Activated naive CD8-positive, alpha-beta T cell treated with anti-CD3 and anti-CD28 coated beads, Interleukin-2, amount 10 ng/mL, durations not matched to agents 7 days and 5 days (primary cell): Measurements from ENCODE around the gene SWAP70. TPM values are rescaled to one million over a fixed set of nuclear protein-coding genes. Genes with fewer than 3 reads are reported as not detected.

ENCODE experiments used
- ATAC-seq: fragments of 150-1000 bp; cut with Tn5 transposase; one replicate; pipeline ENCODE4 v1.10.0; 2021; ENCODE audit warnings: low read depth, moderate library complexity
- POLR2A ChIA-PET: fragments of 350-600 bp; sonication (Branson Sonifier 250); formaldehyde crosslinking; loops from one replicate; lab custom pipeline; 2021; ENCODE audit warnings: antibody characterized with exemption; lab: Charles Lee
- DNase-seq: peaks from one replicate; pipeline ENCODE4 v3.0.0; 2021
- H3K27ac Mint-ChIP-seq: one replicate; pipeline ENCODE4 v1.8.0; 2022; ENCODE audit warnings: mild to moderate bottlenecking, mixed read lengths
- H3K27me3 Mint-ChIP-seq: one replicate; pipeline ENCODE4 v1.8.0; 2022; ENCODE audit warnings: mild to moderate bottlenecking, moderate library complexity, mixed read lengths
- H3K36me3 Mint-ChIP-seq: one replicate; pipeline ENCODE4 v1.8.0; 2021; ENCODE audit warnings: mild to moderate bottlenecking, mixed read lengths
- H3K4me1 Mint-ChIP-seq: one replicate; pipeline ENCODE4 v1.8.0; 2021; ENCODE audit warnings: mixed read lengths
- H3K4me3 Mint-ChIP-seq: one replicate; pipeline ENCODE4 v1.8.0; 2022; ENCODE audit warnings: mild to moderate bottlenecking, moderate library complexity, mixed read lengths
- H3K9me3 Mint-ChIP-seq: one replicate; pipeline ENCODE4 v1.8.0; 2021; ENCODE audit warnings: mixed read lengths
- total RNA-seq, 2 experiments: library from RNA; stranded (reverse); gene quantifications; one replicate each; pipeline ENCODE4 v1.2.3, GENCODE V29; 2021

SWAP70 gene
- total RNA-seq, 2 experiments from 2014 or later = 9.4 to 10.6 TPM

DNA sequence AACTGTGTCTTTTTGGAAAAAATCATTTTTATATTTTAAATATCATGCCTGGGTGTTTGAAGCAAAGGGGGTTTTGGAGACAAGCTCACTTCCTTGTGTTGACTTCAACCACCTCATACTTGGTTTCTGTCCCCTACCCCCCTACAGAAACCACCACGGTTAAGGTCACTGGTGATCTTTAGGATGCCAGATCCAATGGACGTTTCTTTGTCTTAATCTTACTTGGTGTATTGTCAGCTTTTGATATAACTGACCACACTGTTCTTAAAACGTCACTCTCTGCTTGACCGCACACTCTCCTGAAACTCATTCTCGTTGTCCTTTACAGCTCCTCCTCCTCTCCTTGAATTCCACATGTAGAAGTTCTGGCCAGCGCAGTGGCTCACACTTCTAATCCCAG, 34.8 kb upstream of the SWAP70 start:
- Mint-ChIP-seq H3K36me3 (no peaks in the 10 kb centered on the region), H3K27ac (no peak overlapping the region), H3K4me1 (no peaks in the 10 kb centered on the region), H3K9me3 (peaks cover 3% of the 10 kb centered on the region), H3K27me3 (peaks cover 16% of the 10 kb centered on the region), H3K4me3 (no peak overlapping the region)
- POLR2A ChIA-PET = no interaction called here
- no peak for ATAC-seq
- no peak for DNase-seq

DNA sequence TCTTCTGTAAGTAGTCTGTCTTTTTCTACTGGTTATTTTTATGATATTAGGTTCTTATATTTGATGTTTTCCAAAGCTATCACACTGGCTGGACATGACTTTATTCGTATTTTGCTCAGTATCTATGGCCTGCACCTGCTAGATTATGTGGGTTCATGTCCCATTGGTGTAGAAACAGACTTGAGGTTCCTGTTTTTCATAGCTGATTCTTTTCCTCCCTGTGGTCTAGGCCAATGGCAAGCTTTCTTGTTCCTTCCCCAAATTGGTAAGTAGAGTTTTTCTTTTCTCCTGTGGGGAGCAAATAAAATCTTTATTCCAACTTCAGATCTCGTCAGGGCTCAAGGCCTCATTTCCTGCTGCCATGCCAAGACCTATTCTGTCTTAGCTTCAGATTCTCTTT, 30.2 kb upstream of the SWAP70 start:
- DNase-seq (no peak), ATAC-seq (no peak)
- H3K36me3 Mint-ChIP-seq = no peaks in the 10 kb centered on the region
- H3K27ac Mint-ChIP-seq = no peak overlapping the region
- H3K4me3 Mint-ChIP-seq = no peak overlapping the region
- H3K4me1 Mint-ChIP-seq = no peaks in the 10 kb centered on the region
- peaks cover 3% of the 10 kb centered on the region for H3K9me3 Mint-ChIP-seq
- POLR2A ChIA-PET = no interaction called here
- peaks cover 4% of the 10 kb centered on the region for H3K27me3 Mint-ChIP-seq

- H3K27me3 Mint-ChIP-seq = peaks cover 2% of the 10 kb centered on the region
- no peak overlapping the region for H3K27ac Mint-ChIP-seq
- DNase-seq (no peak), ATAC-seq (no peak)
- H3K4me3 Mint-ChIP-seq = no peak overlapping the region
- peaks cover 3% of the 10 kb centered on the region for H3K9me3 Mint-ChIP-seq
- POLR2A ChIA-PET = no interaction called here
- peaks cover 3% of the 10 kb centered on the region for H3K4me1 Mint-ChIP-seq
- H3K36me3 Mint-ChIP-seq = no peaks in the 10 kb centered on the region
Observed at GRCh38 chr11:9636691-9637090, 27.2 kb upstream of the SWAP70 start.

DNA sequence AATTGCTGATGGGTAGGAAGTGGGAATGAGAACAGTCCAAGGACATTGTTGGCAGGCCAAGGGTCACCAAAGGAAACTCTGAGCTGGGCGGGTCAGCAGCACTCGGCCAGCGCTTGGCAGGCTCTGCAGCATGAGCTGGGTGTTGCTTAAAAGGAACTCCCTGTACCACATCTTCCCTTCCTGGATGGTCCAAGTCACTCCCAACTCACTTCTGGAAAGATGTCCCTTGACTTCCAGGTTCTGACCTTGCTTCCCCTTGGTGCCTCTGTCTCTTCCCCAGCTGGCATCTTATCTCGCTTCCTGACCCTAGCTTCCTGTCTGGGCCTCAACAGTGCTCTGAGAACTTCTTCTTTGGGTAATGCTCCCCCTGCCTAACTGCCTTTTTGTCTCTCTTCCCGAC, 24.8 kb upstream of the SWAP70 start:
- DNase-seq (no peak), ATAC-seq (no peak)
- Mint-ChIP-seq H3K4me3 (no peak overlapping the region), H3K36me3 (no peaks in the 10 kb centered on the region), H3K9me3 (no peaks in the 10 kb centered on the region), H3K27ac (no peak overlapping the region), H3K27me3 (peaks cover 3% of the 10 kb centered on the region), H3K4me1 (peaks cover 3% of the 10 kb centered on the region)
- POLR2A ChIA-PET = no interaction called here

- DNase-seq (no peak), ATAC-seq (no peak)
- H3K9me3 Mint-ChIP-seq = no peaks in the 10 kb centered on the region
- H3K27ac Mint-ChIP-seq = no peak overlapping the region
- H3K27me3 Mint-ChIP-seq = peaks cover 3% of the 10 kb centered on the region
- H3K36me3 Mint-ChIP-seq = no peaks in the 10 kb centered on the region
- POLR2A ChIA-PET = no interaction called here
- H3K4me1 Mint-ChIP-seq = peaks cover 3% of the 10 kb centered on the region
- no peak overlapping the region for H3K4me3 Mint-ChIP-seq
Observed at GRCh38 chr11:9639985-9640384, 23.9 kb upstream of the SWAP70 start.

DNA sequence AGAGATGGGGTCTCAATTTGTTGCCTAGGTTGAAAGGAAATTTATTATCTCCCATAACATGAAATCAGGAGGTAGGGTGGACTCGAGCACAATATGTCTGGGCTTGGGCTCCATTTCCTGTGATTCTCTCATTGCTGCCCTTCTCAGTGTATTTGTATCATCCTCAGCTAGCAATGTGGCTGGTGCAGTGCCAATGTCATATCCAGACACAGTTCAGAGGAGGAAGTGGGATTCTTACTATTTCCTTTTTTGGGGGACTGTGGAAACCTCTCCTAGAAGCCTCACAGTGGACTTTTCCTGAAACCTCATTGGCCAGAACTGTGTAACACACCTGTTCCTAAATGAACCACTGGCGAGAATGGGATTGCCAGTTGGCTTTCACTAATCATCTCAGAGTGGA, 21.0 kb upstream of the SWAP70 start:
- no peaks in the 10 kb centered on the region for H3K36me3 Mint-ChIP-seq
- H3K27ac Mint-ChIP-seq = no peak overlapping the region
- peaks cover 3% of the 10 kb centered on the region for H3K4me1 Mint-ChIP-seq
- no peaks in the 10 kb centered on the region for H3K9me3 Mint-ChIP-seq
- peaks cover 7% of the 10 kb centered on the region for H3K27me3 Mint-ChIP-seq
- POLR2A ChIA-PET = no interaction called here
- DNase-seq = no peak
- no peak for ATAC-seq
- no peak overlapping the region for H3K4me3 Mint-ChIP-seq

DNA sequence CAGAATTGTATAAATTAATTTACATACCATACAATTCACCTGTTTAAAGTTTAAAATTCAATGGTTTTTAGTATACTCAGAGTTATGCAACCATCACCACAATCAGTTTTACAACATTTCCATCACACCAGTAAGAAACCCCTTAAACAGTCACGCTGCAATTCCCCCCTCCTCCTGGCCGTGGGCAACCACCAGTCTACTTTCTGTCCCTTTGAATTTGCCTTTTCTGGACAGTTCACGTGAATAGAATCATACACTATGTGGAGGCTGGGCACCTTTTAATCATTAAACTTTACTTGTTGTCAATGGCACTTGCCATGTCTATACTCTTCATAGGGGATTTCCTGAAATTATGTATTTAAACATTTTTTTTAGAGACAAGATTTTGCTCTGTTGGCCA, 20.1 kb upstream of the SWAP70 start:
- peaks cover 3% of the 10 kb centered on the region for H3K4me1 Mint-ChIP-seq
- DNase-seq = no peak
- POLR2A ChIA-PET = no interaction called here
- no peak for ATAC-seq
- peaks cover 10% of the 10 kb centered on the region for H3K27me3 Mint-ChIP-seq
- peaks cover 2% of the 10 kb centered on the region for H3K36me3 Mint-ChIP-seq
- H3K4me3 Mint-ChIP-seq = no peak overlapping the region
- no peak overlapping the region for H3K27ac Mint-ChIP-seq
- peaks cover 6% of the 10 kb centered on the region for H3K9me3 Mint-ChIP-seq

GRCh38 chr11:9645881-9646280, 18.0 kb upstream of the SWAP70 start:
- H3K27me3 Mint-ChIP-seq = peaks cover 14% of the 10 kb centered on the region
- ATAC-seq (no peak), DNase-seq (no peak)
- peaks cover 2% of the 10 kb centered on the region for H3K36me3 Mint-ChIP-seq
- H3K4me3 Mint-ChIP-seq = no peak overlapping the region
- H3K27ac Mint-ChIP-seq = no peak overlapping the region
- POLR2A ChIA-PET = no interaction called here
- no peaks in the 10 kb centered on the region for H3K4me1 Mint-ChIP-seq
- H3K9me3 Mint-ChIP-seq = peaks cover 6% of the 10 kb centered on the region

DNA sequence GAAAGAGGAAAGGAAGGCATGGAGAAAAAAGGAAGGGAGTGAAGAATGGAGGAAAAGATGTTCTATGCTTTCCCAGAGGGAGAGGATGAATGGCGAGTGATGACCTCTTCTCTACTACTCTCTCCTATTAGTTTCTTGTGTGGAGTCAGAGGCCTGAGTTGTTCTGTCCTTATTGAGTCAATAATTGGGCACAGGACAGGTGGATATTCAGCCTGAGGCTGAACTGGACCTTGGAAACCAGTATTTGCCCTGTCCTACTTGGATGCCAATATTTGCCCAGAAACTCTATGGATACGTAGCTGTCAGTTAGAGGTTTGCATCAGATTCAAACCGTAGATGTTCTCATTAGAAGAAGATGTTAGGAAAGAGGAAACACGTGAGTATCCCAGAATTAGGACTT, 17.6 kb upstream of the SWAP70 start:
- H3K27ac Mint-ChIP-seq = no peak overlapping the region
- H3K4me3 Mint-ChIP-seq = no peak overlapping the region
- no peaks in the 10 kb centered on the region for H3K4me1 Mint-ChIP-seq
- peaks cover 14% of the 10 kb centered on the region for H3K27me3 Mint-ChIP-seq
- DNase-seq (no peak), ATAC-seq (no peak)
- POLR2A ChIA-PET = no interaction called here
- peaks cover 6% of the 10 kb centered on the region for H3K9me3 Mint-ChIP-seq
- peaks cover 2% of the 10 kb centered on the region for H3K36me3 Mint-ChIP-seq

GRCh38 chr11:9651481-9651880, 12.4 kb upstream of the SWAP70 start:
- ATAC-seq = no peak
- Mint-ChIP-seq H3K27ac (no peak overlapping the region), H3K27me3 (peaks cover 9% of the 10 kb centered on the region), H3K4me1 (no peaks in the 10 kb centered on the region), H3K36me3 (peaks cover 2% of the 10 kb centered on the region), H3K9me3 (peaks cover 6% of the 10 kb centered on the region), H3K4me3 (no peak overlapping the region)
- POLR2A ChIA-PET = no interaction called here
- no peak for DNase-seq

DNA sequence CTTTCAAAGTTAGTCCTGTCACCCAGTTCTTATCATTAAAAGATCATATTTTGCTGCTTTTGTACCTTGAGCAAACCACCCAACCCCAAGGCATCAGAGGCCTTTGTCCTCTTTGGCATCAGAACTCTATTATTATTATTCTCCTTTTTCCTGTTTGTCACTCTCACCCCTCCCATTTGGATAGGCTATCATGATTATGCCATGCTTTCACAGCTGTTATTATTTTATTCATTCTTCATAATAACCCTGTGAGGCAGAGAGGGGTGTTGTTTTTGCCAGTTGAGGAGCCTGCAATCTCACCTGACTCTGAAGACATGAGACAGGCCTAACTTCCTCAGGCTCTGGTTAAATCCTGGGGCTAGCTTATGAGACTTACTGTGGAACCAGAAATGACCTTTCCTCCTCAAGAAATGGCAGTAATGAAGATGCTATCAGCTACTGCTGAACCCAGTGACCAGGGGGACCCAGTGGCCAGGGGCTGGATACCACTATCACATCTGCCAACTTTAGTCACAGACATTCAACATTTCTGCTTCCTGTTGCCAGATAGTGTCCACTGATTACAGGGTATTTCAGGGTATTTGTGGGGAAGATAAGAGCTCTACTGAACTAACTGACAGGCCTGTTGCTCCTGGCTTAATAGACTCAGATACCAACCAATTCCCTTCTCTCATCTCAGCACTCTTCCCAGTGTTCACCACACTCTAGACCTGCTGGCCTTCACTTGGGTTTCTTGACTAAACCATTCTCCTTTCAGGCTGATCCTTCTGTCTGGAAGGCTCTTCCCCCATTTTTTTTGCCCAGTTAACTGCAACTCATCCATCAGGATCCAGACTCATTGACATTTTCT, 11.8 kb upstream of the SWAP70 start:
- DNase-seq = no peak
- no peak for ATAC-seq
- Mint-ChIP-seq H3K9me3 (peaks cover 6% of the 10 kb centered on the region), H3K27me3 (peaks cover 9% of the 10 kb centered on the region), H3K4me3 (no peak overlapping the region), H3K4me1 (no peaks in the 10 kb centered on the region), H3K27ac (no peak overlapping the region), H3K36me3 (peaks cover 2% of the 10 kb centered on the region)
- POLR2A ChIA-PET = no interaction called here

GRCh38 chr11:9653871-9654270, 10.0 kb upstream of the SWAP70 start:
- DNase-seq = no peak
- Mint-ChIP-seq H3K27me3 (peaks cover 6% of the 10 kb centered on the region), H3K36me3 (no peaks in the 10 kb centered on the region), H3K4me3 (no peak overlapping the region), H3K9me3 (no peaks in the 10 kb centered on the region), H3K4me1 (no peaks in the 10 kb centered on the region), H3K27ac (no peak overlapping the region)
- no peak for ATAC-seq
- POLR2A ChIA-PET = no interaction called here

GRCh38 chr11:9656864-9657263, 7.0 kb upstream of the SWAP70 start:
- H3K4me1 Mint-ChIP-seq = no peaks in the 10 kb centered on the region
- peaks cover 11% of the 10 kb centered on the region for H3K27me3 Mint-ChIP-seq
- DNase-seq (no peak), ATAC-seq (no peak)
- H3K27ac Mint-ChIP-seq = no peak overlapping the region
- H3K4me3 Mint-ChIP-seq = no peak overlapping the region
- H3K9me3 Mint-ChIP-seq = no peaks in the 10 kb centered on the region
- POLR2A ChIA-PET = no interaction called here
- H3K36me3 Mint-ChIP-seq = no peaks in the 10 kb centered on the region

GRCh38 chr11:9657531-9657930, 6.3 kb upstream of the SWAP70 start:
- no peaks in the 10 kb centered on the region for H3K36me3 Mint-ChIP-seq
- H3K4me3 Mint-ChIP-seq = no peak overlapping the region

More at GRCh38 chr11:9657531-9657930, 6.3 kb upstream of the SWAP70 start:
- POLR2A ChIA-PET = no interaction called here
- H3K27me3 Mint-ChIP-seq = peaks cover 18% of the 10 kb centered on the region
- ATAC-seq (no peak), DNase-seq (no peak)
- peaks cover 5% of the 10 kb centered on the region for H3K4me1 Mint-ChIP-seq
- H3K27ac Mint-ChIP-seq = no peak overlapping the region
- no peaks in the 10 kb centered on the region for H3K9me3 Mint-ChIP-seq
